ENCODE data around the gene DEF6.
A peak's percentile ranks its signal among the peaks of the same experiment; 100 is the strongest.
"Not testable (repeated sequence)": the region's sequence is repeated elsewhere in the genome, so short reads cannot be mapped to it uniquely, and the experiment has no call there.

Gene DEF6

GRCh38 chr6:35280903-35281302 is 16.7 kb upstream of the DEF6 start:
- DNase-seq: no peak

DNA sequence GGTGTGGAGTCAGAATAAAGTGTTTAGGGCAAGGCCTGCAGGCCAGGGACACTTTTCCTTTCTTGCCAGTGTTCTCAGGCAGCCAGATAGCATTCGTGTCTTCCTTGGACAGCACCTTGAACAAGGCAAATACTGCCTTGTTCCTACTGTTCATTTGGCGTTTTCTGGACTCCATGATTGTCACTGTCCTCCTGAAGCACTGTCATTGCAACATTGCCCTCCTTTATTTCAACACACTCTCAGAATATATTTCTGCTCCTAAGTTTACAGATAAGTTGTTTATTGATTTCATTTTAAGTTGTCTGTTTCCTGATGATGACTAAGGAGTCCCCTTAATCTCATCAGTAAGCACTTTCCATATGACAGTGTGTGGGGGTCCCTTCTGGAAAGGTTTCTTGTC is 15.1 kb upstream of the DEF6 start:
- DNase-seq: no peak

DNA sequence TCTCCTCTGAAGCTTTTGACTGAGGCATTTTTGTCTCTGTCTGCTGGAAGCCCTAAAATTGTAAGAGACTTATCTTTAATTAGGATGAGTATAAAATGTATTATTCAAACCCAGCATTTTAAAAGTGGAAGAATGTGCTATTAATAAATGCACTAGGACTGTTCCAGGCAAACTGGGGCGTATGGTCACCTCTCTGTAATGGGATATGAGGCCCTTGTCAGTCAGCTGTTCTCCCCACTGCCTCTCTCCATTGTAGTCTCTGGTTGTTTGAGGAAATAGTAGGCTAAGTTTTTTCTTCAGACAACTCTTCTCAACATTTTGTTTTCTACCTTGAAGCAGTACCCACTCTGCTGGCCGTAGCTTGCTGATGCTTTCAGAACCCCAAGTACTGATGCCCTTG is 14.3 kb upstream of the DEF6 start:
- DNase-seq: no peak

DNA sequence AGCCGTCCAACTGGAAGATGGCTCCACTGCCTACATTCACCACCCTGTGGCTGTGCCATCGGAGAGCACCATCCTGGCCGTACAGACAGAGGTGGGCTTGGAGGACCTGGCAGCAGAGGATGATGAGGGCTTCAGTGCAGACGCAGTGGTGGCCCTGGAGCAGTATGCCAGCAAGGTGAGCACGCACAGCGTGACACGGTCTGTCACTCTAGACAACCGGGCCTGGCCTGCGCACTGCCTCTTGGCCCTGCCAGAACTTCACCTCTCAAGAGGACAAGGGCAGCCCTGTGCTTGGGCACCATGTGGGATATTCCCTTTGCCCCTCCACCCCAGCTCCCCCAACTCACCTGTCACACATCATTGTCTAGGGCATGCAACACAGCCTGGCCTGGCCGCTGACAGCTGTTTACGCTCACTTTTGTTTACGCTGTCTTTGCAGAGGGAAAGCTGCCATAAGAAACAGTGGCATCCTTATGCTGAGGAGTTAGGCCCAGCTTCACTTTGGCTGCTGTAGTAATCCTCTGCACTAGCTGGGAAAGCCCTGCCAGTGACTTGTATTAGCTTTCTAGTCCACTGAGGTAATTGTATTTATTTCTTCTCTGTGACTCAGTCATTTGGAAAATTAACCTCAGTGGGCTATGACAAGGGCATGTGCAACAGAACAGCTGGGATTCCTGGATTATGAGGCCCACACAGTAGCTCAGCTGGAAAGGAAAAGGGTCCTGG is 9.8 kb upstream of the DEF6 start:
- DNase-seq: no peak

DNA sequence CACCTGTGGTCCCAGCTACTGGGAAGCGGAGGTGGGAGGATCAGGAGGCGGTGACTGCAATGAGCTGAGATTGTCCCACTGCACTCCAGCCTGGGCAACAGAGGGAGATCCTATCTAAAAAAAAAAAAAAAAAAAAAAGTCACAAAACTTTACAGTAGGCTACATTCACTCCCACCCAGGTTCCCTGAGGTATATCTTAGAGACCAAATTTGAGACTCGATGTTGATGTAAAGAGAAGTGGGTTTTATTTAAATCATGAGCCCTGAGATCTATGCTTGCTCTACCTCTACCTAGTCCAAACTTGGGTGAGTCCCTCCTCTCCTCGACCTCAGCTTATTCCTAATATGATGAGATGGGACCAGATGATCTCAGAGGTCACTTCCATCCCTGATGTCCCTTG is 8.8 kb upstream of the DEF6 start:
- no peak for DNase-seq

- no peak for DNase-seq
Observed at GRCh38 chr6:35291491-35291890, 6.1 kb upstream of the DEF6 start.

DNA sequence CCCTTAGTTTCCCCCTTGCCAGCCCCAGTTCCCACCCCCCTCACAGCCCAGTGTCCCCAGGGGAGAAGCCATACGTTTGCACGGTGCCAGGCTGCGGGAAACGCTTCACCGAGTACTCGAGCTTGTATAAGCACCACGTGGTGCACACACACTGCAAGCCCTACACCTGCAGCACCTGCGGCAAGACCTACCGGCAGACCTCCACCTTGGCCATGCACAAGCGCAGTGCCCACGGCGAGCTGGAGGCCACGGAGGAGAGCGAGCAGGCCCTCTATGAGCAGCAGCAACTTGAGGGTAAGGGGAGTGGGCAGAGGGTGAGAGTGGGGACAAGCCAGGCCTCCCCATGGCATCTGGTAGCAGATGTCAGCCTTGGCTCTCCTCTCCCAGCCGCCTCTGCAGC is 5.1 kb upstream of the DEF6 start:
- no peak for DNase-seq

DNA sequence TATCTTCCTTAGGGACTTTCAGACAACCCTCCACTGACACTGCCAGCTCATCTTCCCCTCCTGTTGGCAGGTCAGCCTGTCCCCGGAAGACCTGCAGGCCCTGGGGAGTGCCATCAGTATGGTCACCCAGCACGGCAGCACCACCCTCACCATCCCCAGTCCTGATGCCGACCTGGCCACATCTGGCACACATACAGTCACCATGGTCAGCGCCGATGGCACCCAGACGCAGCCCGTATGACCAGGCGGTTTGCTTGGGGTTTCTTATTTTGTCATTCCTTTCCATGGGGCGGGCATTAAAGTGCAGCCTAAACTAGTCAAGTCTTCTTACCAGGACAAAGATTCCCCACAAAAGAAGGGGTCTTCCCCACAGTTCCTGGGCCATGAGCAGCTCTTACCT is 3.9 kb upstream of the DEF6 start:
- no peak for DNase-seq

- peak; percentile 36 for DNase-seq
Observed at GRCh38 chr6:35294308-35294945, 3.2 kb upstream of the DEF6 start.

- DNase-seq: no peak
Observed at GRCh38 chr6:35295036-35295435, 2.6 kb upstream of the DEF6 start.

- no peak for DNase-seq
Observed at GRCh38 chr6:35295521-35296315, 1.9 kb upstream of the DEF6 start.

GRCh38 chr6:35296931-35297600 is 552 bp upstream of the DEF6 start:
- no peak for DNase-seq

DNA sequence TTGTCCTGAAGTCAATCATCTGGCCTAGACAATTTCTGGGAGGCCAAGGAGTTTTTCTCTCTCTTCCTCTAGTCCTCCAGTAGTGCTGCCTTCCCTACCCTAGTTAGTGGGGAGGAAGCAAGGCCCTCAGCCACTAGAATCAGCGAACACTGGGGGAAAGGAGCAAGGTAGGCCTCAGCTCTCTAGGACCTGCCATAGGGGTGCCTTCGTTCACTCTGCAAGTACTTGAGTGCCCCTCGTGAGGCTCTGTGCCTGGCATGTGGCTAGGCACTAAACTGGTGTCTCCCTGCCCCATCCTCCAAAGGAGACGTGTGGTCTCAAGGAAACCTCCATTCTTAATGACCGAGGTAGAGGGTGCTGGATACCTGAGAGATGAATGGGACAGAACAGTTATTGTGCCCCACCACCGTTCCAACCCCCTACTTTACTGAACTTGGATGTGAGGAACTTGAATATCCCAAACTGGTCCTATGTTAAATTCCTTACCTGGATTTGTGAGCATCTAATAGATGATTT is 1.1 kb downstream of the DEF6 start:
- DNase-seq: no peak

DNA sequence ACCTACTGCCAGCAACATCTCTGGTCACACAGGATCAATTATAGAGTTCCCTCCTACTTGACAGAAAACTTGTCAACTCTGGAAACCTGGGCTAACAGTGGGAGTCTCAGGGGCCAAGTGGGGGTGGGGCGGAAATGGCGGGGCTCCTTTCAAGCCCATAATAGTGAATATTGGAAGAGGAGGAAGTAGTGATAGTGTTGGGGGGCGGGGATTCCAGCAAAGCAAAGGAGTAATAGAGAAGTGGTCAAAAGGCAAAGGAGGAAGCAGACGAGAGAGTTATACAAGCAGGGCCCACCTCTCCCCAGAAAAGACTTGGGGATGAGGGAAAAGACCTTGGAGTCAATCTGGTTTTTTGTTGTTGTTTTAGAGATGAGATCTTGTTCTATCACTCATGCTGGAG is 2.1 kb downstream of the DEF6 start:
- DNase-seq: no peak

DNA sequence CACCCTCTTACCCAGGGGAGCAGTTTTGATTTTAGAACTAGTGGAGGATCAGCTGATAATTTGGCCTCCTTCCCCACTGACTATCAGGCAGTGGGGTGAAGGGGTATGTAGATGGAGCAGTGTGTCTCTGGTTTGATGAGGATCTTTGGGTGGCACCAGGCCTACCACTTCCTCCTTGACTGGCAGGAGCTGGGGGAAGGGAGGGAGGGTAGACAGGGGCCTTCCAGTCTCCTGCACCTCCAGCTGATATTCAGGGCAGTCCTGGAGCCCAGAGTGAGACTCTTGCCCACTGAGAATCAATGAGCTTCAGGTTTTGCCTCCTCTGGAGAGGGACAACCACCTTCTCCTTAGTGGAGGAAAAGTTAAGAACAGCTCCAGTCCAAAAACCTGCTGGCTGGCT is 3.2 kb downstream of the DEF6 start:
- no peak for DNase-seq

DNA sequence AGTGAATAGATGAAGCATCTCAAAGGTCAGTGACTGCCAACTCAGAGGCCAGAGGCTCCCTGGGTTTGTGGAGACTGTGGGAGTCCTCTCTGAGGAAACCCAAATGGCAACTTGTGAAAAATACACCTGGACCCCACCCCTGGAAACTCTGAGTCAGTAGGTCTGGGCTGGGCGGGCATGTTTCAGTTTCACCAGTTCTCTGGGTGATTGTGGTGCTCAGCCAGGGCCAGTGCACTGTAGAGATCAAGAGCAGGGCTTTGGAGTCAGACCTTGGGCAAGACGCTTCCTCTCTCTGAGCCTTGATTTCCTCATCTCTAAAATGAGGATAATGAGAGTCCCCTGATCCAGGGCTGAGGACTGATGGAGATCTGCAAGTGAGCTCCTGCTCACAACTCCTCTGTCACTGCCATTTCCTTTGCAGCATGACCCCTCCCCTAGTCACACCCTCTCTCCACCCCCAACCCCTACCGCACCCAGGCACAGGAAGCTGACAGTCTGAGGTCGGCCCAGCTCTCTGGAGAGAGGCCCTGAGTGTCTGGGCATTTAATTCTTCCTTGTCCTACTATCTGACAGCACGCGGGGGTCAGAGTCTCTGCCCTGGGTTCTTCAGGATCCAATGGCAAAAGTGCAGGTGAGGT is 5.1 kb downstream of the DEF6 start:
- peak; percentile 39 for DNase-seq

- no peak for DNase-seq
Observed at GRCh38 chr6:35304299-35304698, 6.7 kb downstream of the DEF6 start.

GRCh38 chr6:35305117-35305516 is 7.5 kb downstream of the DEF6 start:
- no peak for DNase-seq

DNA sequence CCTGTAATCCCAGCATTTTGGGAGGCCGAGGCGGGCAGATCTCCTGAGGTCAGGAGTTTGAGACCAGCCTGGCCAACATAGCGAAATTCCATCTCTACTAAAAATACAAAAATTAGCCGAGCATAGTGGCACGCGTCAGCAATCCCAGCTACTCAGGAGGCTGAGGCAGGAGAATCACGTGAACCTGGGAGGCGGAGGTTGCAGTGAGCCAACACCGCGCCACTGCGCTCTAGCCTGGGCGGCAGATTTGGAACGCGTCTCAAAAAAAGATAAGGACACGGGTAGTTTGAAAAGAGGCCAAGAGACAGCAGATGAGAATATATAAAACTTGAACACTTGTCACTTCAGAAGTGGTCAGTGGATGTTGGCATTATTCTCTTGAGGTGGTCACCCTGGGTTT is 9.5 kb downstream of the DEF6 start:
- DNase-seq: not testable (repeated sequence)

- not testable (repeated sequence) for DNase-seq
Observed at GRCh38 chr6:35308543-35308942, 10.9 kb downstream of the DEF6 start.

- DNase-seq: no peak
Observed at GRCh38 chr6:35309611-35310264, 12.1 kb downstream of the DEF6 start.

DNA sequence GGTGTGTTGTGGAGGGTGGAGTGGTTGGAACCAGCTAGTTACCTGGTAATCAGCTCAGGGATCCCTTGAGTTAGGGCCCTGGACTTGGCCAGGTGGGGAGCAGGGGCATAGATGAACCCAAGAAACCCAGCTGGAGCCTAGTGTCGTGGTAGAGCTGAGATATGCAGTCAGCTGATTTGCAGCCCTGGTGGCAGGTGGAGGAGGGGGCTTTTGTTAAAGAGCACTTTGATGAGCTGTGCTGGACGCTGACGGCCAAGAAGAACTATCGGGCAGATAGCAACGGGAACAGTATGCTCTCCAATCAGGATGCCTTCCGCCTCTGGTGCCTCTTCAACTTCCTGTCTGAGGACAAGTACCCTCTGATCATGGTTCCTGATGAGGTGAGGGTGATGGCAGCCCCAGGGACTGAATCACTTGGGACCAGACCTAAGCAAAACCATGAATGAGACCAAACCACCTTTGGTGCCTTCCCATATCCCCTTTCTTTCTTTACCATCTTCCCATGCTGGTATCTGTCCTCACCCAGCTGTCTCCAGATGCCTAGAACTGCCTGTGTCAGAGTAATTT is 12.7 kb downstream of the DEF6 start:
- no peak for DNase-seq

Measured in EL (cell line).